Stimulated activated effector memory CD8-positive, alpha-beta T cell treated with anti-CD3 and anti-CD28 coated beads, Interleukin-12 subunit alpha, Interleukin-12 subunit beta, amount 100 ng/mL, for 72 hours (primary cell): ENCODE results near the gene KDM2B.

ENCODE experiments used
- ATAC-seq: fragments of 150-1000 bp; cut with Tn5 transposase; 2 replicates; pipeline ENCODE4 v1.10.0; 2021
- DNase-seq, 2 donors: peaks; one replicate each; pipeline ENCODE4 v3.0.0; 2021 to 2022; ENCODE audit warnings: low spot score in 2 of 2
- H3K27ac Mint-ChIP-seq: one replicate; pipeline ENCODE4 v1.8.0; 2022; ENCODE audit warnings: mild to moderate bottlenecking, mixed read lengths
- H3K36me3 Mint-ChIP-seq: one replicate; pipeline ENCODE4 v1.8.0; 2022; ENCODE audit warnings: mild to moderate bottlenecking, mixed read lengths
- H3K4me1 Mint-ChIP-seq: one replicate; pipeline ENCODE4 v1.8.0; 2022; ENCODE audit warnings: mixed read lengths
- H3K4me3 Mint-ChIP-seq: one replicate; pipeline ENCODE4 v1.8.0; 2022; ENCODE audit warnings: mild to moderate bottlenecking, mixed read lengths
- H3K9me3 Mint-ChIP-seq: one replicate; pipeline ENCODE4 v1.8.0; 2022; ENCODE audit warnings: mixed read lengths

Gene KDM2B

GRCh38 chr12:121550974-121551634, 29.7 kb downstream of the KDM2B start:
- Mint-ChIP-seq H3K4me3 (no peak overlapping the region), H3K27ac (peak overlapping the region; percentile 82), H3K4me1 (peaks cover 8% of the 10 kb centered on the region), H3K36me3 (peaks cover 30% of the 10 kb centered on the region), H3K9me3 (no peaks in the 10 kb centered on the region)
- DNase-seq, result no peak
- no peak for ATAC-seq

GRCh38 chr12:121549075-121549474, 31.7 kb downstream of the KDM2B start:
- ATAC-seq (no peak), DNase-seq (no peak)
- no peaks in the 10 kb centered on the region for H3K9me3 Mint-ChIP-seq
- no peak overlapping the region for H3K4me3 Mint-ChIP-seq
- H3K4me1 Mint-ChIP-seq, result peaks cover 8% of the 10 kb centered on the region
- peaks cover 30% of the 10 kb centered on the region for H3K36me3 Mint-ChIP-seq
- no peak overlapping the region for H3K27ac Mint-ChIP-seq

- Mint-ChIP-seq H3K9me3 (no peaks in the 10 kb centered on the region), H3K4me3 (no peak overlapping the region), H3K36me3 (peaks cover 32% of the 10 kb centered on the region), H3K4me1 (peaks cover 16% of the 10 kb centered on the region), H3K27ac (no peak overlapping the region)
- DNase-seq (no peak), ATAC-seq (no peak)
Observed at GRCh38 chr12:121545480-121545879, 35.3 kb downstream of the KDM2B start.

GRCh38 chr12:121543786-121544185, 37.0 kb downstream of the KDM2B start:
- Mint-ChIP-seq H3K4me1 (peaks cover 19% of the 10 kb centered on the region), H3K4me3 (no peak overlapping the region), H3K36me3 (peaks cover 38% of the 10 kb centered on the region), H3K27ac (no peak overlapping the region), H3K9me3 (no peaks in the 10 kb centered on the region)
- ATAC-seq (no peak), DNase-seq (no peak)

GRCh38 chr12:121539908-121540307, 40.9 kb downstream of the KDM2B start:
- ATAC-seq (no peak), DNase-seq (no peak)
- Mint-ChIP-seq H3K36me3 (peaks cover 8% of the 10 kb centered on the region), H3K27ac (no peak overlapping the region), H3K9me3 (no peaks in the 10 kb centered on the region), H3K4me1 (peaks cover 49% of the 10 kb centered on the region), H3K4me3 (no peak overlapping the region)

GRCh38 chr12:121538699-121539061, 42.1 kb downstream of the KDM2B start:
- Mint-ChIP-seq H3K27ac (peak overlapping the region; percentile 93), H3K4me3 (peak overlapping the region; percentile 77), H3K36me3 (peaks cover 16% of the 10 kb centered on the region)

GRCh38 chr12:121537814-121538698, 42.8 kb downstream of the KDM2B start:
- peak; percentile 41 for ATAC-seq
- peaks cover 22% of the 10 kb centered on the region for H3K36me3 Mint-ChIP-seq
- H3K9me3 Mint-ChIP-seq, result no peaks in the 10 kb centered on the region
- DNase-seq, result peak in 1 of 2 donors; percentile 65
- H3K4me1 Mint-ChIP-seq, result peaks cover 65% of the 10 kb centered on the region
- H3K4me3 Mint-ChIP-seq, result peak overlapping the region; percentile 77
- H3K27ac Mint-ChIP-seq, result peak overlapping the region; percentile 93

More at GRCh38 chr12:121538699-121539061, 42.1 kb downstream of the KDM2B start:
- DNase-seq, result no peak
- H3K9me3 Mint-ChIP-seq, result no peaks in the 10 kb centered on the region
- no peak for ATAC-seq
- H3K4me1 Mint-ChIP-seq, result peaks cover 59% of the 10 kb centered on the region

GRCh38 chr12:121536899-121537813, 43.7 kb downstream of the KDM2B start:
- H3K4me1 Mint-ChIP-seq, result peaks cover 63% of the 10 kb centered on the region
- peak; percentile 40 to 84 for DNase-seq
- H3K4me3 Mint-ChIP-seq, result peak overlapping the region; percentile 77
- H3K36me3 Mint-ChIP-seq, result peaks cover 30% of the 10 kb centered on the region
- peak overlapping the region; percentile 83 for H3K27ac Mint-ChIP-seq
- peak; percentile 80 for ATAC-seq
- H3K9me3 Mint-ChIP-seq, result no peaks in the 10 kb centered on the region

- Mint-ChIP-seq H3K27ac (peak overlapping the region; percentile 83), H3K9me3 (no peaks in the 10 kb centered on the region), H3K4me1 (peaks cover 61% of the 10 kb centered on the region), H3K4me3 (peak overlapping the region; percentile 77), H3K36me3 (peaks cover 39% of the 10 kb centered on the region)
- peak in 1 of 2 donors; percentile 61 for DNase-seq
- peak; percentile 53 for ATAC-seq
Observed at GRCh38 chr12:121536054-121536898, 44.5 kb downstream of the KDM2B start.

GRCh38 chr12:121535150-121536053, 45.4 kb downstream of the KDM2B start:
- H3K9me3 Mint-ChIP-seq, result no peaks in the 10 kb centered on the region
- peak overlapping the region; percentile 75 for H3K27ac Mint-ChIP-seq
- no peak for ATAC-seq
- peak overlapping the region; percentile 77 for H3K4me3 Mint-ChIP-seq
- DNase-seq, result no peak
- H3K36me3 Mint-ChIP-seq, result peaks cover 45% of the 10 kb centered on the region
- H3K4me1 Mint-ChIP-seq, result peaks cover 70% of the 10 kb centered on the region

GRCh38 chr12:121534495-121535148, 46.2 kb downstream of the KDM2B start:
- no peaks in the 10 kb centered on the region for H3K9me3 Mint-ChIP-seq
- H3K36me3 Mint-ChIP-seq, result peaks cover 44% of the 10 kb centered on the region
- peaks cover 72% of the 10 kb centered on the region for H3K4me1 Mint-ChIP-seq
- H3K27ac Mint-ChIP-seq, result peak overlapping the region; percentile 75
- H3K4me3 Mint-ChIP-seq, result peak overlapping the region; percentile 77
- ATAC-seq (peak; percentile 61), DNase-seq (peak in 1 of 2 donors; percentile 75)

- ATAC-seq (no peak), DNase-seq (no peak)
- H3K4me3 Mint-ChIP-seq, result peak overlapping the region; percentile 77
- peaks cover 55% of the 10 kb centered on the region for H3K36me3 Mint-ChIP-seq
- H3K9me3 Mint-ChIP-seq, result no peaks in the 10 kb centered on the region
- peaks cover 66% of the 10 kb centered on the region for H3K4me1 Mint-ChIP-seq
- no peak overlapping the region for H3K27ac Mint-ChIP-seq
Observed at GRCh38 chr12:121533394-121534090, 47.3 kb downstream of the KDM2B start.
